ENCODE measurements around the gene HEYL.

The HEYL gene

DNA sequence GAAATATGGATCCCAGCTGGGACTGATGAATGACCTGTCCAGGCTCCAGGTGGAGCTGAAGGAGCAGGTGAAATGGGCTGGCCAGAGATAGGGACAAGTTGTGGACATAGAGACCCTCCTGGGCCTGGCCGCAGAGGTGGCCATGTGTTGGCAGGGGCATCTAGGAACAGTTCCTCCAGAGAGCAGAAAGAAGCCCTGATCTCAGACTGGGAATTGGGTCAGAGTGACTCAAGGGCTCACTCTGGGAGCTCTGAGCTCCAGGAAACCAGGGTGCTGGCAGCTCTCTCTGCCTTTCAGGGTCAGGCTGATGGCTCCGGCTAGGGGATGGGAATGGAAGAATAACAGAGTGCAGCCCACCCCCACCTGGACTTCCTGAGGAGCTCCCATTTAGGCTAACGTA lies 29.5 kb upstream of the HEYL start:
- H3K27me3 ChIP-seq (replicated peaks; ENCODE audit: control insufficient read depth, insufficient read depth, low read length, poor library complexity, severe bottlenecking) = peaks cover 18% of the 10 kb centered on the region
- no peak overlapping the region for H3K4me3 ChIP-seq (ENCODE audit: insufficient read depth, low read depth, low read length, poor library complexity, severe bottlenecking)
- no peaks in the 10 kb centered on the region for H3K9me3 ChIP-seq (ENCODE audit: control insufficient read depth, low read length)
- no peaks in the 10 kb centered on the region for H3K36me3 ChIP-seq (ENCODE audit: control insufficient read depth, insufficient read depth, low read length)
- DNase-seq = no peak
- H3K27ac ChIP-seq (ENCODE audit: insufficient read depth, low read length, poor library complexity, severe bottlenecking) = no peak overlapping the region
- H3K4me1 ChIP-seq (ENCODE audit: control insufficient read depth, insufficient read depth, low read length, poor library complexity, severe bottlenecking) = peaks cover 15% of the 10 kb centered on the region

DNA sequence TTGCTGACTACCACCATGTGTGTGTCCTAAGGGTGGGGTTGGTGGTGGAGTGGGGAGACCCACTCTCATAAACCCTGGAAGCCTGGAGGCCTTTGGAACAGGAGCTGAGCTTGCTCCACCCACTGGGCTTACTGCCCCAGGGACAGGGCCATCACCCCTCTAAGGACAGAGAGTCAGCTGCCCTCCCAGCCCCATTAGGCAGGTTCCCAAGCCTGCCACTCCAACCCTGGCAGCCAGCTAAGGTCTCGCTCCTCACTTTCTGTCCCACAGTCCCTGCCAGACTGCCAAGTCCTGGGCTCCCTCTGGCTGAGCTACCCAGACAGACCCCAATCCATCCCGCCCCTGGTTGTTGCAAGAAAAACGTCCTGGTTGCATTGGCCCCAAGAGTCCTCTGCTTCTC lies 28.7 kb upstream of the HEYL start:
- Histone ChIP-seq H3K27ac (ENCODE audit: insufficient read depth, low read length, poor library complexity, severe bottlenecking) (no peak overlapping the region), H3K4me3 (ENCODE audit: insufficient read depth, low read depth, low read length, poor library complexity, severe bottlenecking) (no peak overlapping the region), H3K4me1 (ENCODE audit: control insufficient read depth, insufficient read depth, low read length, poor library complexity, severe bottlenecking) (peaks cover 15% of the 10 kb centered on the region), H3K9me3 (ENCODE audit: control insufficient read depth, low read length) (no peaks in the 10 kb centered on the region), H3K36me3 (ENCODE audit: control insufficient read depth, insufficient read depth, low read length) (no peaks in the 10 kb centered on the region), H3K27me3 (replicated peaks; ENCODE audit: control insufficient read depth, insufficient read depth, low read length, poor library complexity, severe bottlenecking) (peaks cover 18% of the 10 kb centered on the region)
- no peak for DNase-seq

DNA sequence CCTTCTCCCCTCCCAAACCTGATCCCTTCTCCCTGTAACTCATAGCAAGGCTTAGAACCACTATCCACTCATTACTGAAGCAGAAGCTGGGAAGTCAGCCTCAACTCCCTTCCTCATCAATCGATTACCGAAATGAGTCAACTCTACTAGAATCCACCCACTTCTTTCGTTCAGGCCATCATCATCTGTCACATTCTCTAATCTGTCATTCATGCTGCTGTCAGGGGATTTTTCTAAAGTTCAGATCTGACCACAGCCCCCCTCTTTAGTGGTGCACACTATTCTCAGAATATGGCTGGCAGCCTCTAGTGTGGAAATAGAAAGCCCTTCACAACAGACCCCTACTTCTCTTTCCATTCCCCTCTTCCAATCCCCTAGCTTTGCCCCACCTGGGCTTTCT lies 27.3 kb upstream of the HEYL start:
- Histone ChIP-seq H3K27me3 (replicated peaks; ENCODE audit: control insufficient read depth, insufficient read depth, low read length, poor library complexity, severe bottlenecking) (peaks cover 18% of the 10 kb centered on the region), H3K4me3 (ENCODE audit: insufficient read depth, low read depth, low read length, poor library complexity, severe bottlenecking) (no peak overlapping the region), H3K9me3 (ENCODE audit: control insufficient read depth, low read length) (no peaks in the 10 kb centered on the region), H3K4me1 (ENCODE audit: control insufficient read depth, insufficient read depth, low read length, poor library complexity, severe bottlenecking) (peaks cover 10% of the 10 kb centered on the region), H3K27ac (ENCODE audit: insufficient read depth, low read length, poor library complexity, severe bottlenecking) (no peak overlapping the region), H3K36me3 (ENCODE audit: control insufficient read depth, insufficient read depth, low read length) (no peaks in the 10 kb centered on the region)
- DNase-seq = no peak

DNA sequence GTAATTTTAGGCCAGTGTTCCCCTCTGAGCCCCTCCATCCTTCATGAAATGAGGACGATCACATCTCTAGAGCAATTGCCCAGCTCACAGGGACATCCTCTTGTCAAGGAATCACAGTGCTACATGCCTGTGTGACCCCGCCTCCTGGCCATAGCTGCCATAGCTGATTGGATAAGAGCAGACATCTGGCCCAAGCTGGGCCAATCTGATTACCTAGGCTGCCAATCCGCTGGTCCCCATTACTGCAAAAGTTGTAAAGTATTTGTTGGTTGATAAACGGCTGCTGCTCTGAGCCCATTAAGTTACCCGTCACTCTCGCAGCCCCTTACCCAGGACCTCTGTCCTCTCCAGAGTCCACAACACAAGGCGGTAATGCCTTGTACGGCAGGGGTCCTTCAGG lies 24.1 kb upstream of the HEYL start:
- Histone ChIP-seq H3K36me3 (ENCODE audit: control insufficient read depth, insufficient read depth, low read length) (no peaks in the 10 kb centered on the region), H3K4me1 (ENCODE audit: control insufficient read depth, insufficient read depth, low read length, poor library complexity, severe bottlenecking) (no peaks in the 10 kb centered on the region), H3K27me3 (replicated peaks; ENCODE audit: control insufficient read depth, insufficient read depth, low read length, poor library complexity, severe bottlenecking) (no peaks in the 10 kb centered on the region), H3K4me3 (ENCODE audit: insufficient read depth, low read depth, low read length, poor library complexity, severe bottlenecking) (no peak overlapping the region), H3K9me3 (ENCODE audit: control insufficient read depth, low read length) (no peaks in the 10 kb centered on the region), H3K27ac (ENCODE audit: insufficient read depth, low read length, poor library complexity, severe bottlenecking) (no peak overlapping the region)
- no peak for DNase-seq

DNA sequence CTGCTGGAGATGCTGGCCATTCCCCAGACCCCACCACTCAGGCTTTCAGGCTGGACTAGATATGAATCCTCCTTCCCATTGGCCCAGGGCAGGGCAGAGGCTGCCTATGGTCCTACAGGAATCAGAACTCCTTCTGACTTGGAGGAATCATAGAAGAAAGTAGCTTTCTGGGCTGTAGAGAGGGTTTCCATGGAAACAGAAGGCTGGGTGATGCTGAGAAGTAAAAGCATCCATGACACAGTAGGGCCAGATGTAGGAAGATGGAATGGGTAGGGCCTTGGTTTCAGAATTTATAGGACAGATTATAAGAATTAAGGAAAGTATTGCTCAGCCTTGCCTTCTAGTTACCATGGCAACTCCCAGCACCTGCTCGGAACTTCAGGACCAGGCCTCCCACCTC lies 23.4 kb upstream of the HEYL start:
- DNase-seq = no peak
- Histone ChIP-seq H3K9me3 (ENCODE audit: control insufficient read depth, low read length) (no peaks in the 10 kb centered on the region), H3K4me3 (ENCODE audit: insufficient read depth, low read depth, low read length, poor library complexity, severe bottlenecking) (no peak overlapping the region), H3K4me1 (ENCODE audit: control insufficient read depth, insufficient read depth, low read length, poor library complexity, severe bottlenecking) (no peaks in the 10 kb centered on the region), H3K36me3 (ENCODE audit: control insufficient read depth, insufficient read depth, low read length) (no peaks in the 10 kb centered on the region), H3K27me3 (replicated peaks; ENCODE audit: control insufficient read depth, insufficient read depth, low read length, poor library complexity, severe bottlenecking) (no peaks in the 10 kb centered on the region), H3K27ac (ENCODE audit: insufficient read depth, low read length, poor library complexity, severe bottlenecking) (no peak overlapping the region)

DNA sequence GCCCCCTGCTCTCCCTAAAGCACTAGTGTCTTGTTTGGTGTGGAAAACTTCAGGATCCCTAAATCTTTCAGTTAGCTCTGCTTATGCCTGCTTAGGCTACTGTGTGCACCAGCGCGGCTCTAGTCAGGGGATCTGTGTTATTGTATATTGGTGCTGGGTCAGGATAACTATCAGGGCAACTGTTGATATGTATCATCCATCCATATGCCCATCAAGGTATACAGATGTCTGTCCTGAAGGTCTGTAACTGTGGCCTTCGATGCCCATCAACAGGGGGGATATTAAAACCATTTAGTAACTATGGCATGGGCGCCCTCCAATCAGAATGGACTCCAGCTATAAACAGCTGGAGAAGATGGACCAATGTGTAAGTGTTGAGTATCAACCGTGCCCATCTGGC lies 20.1 kb upstream of the HEYL start:
- H3K9me3 ChIP-seq (ENCODE audit: control insufficient read depth, low read length) = no peaks in the 10 kb centered on the region
- no peaks in the 10 kb centered on the region for H3K4me1 ChIP-seq (ENCODE audit: control insufficient read depth, insufficient read depth, low read length, poor library complexity, severe bottlenecking)
- no peak overlapping the region for H3K27ac ChIP-seq (ENCODE audit: insufficient read depth, low read length, poor library complexity, severe bottlenecking)
- no peak overlapping the region for H3K4me3 ChIP-seq (ENCODE audit: insufficient read depth, low read depth, low read length, poor library complexity, severe bottlenecking)
- H3K27me3 ChIP-seq (replicated peaks; ENCODE audit: control insufficient read depth, insufficient read depth, low read length, poor library complexity, severe bottlenecking) = no peaks in the 10 kb centered on the region
- no peak for DNase-seq
- H3K36me3 ChIP-seq (ENCODE audit: control insufficient read depth, insufficient read depth, low read length) = no peaks in the 10 kb centered on the region

DNA sequence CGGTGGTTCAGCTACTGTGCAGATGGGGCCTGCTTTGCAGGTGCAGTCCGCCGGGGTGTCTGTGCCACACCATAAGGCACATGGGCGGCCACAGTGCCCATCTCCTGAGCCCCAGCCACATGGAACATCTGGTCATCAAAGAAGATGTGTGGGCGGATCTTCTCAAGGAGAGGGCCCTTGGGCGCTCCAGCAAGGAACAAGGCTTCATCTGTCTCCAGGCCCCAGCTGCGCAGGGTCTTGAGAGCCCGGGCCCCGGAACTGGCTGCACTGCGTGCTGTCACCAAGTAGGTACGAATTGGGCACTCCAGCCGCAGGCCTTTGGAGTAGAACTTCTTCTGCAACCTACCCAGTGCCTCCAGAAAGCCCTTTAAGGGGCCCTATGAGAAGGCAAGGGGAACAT lies 19.7 kb upstream of the HEYL start:
- Histone ChIP-seq H3K27me3 (replicated peaks; ENCODE audit: control insufficient read depth, insufficient read depth, low read length, poor library complexity, severe bottlenecking) (no peaks in the 10 kb centered on the region), H3K36me3 (ENCODE audit: control insufficient read depth, insufficient read depth, low read length) (no peaks in the 10 kb centered on the region), H3K4me3 (ENCODE audit: insufficient read depth, low read depth, low read length, poor library complexity, severe bottlenecking) (no peak overlapping the region), H3K4me1 (ENCODE audit: control insufficient read depth, insufficient read depth, low read length, poor library complexity, severe bottlenecking) (no peaks in the 10 kb centered on the region), H3K27ac (ENCODE audit: insufficient read depth, low read length, poor library complexity, severe bottlenecking) (no peak overlapping the region), H3K9me3 (ENCODE audit: control insufficient read depth, low read length) (no peaks in the 10 kb centered on the region)
- DNase-seq = no peak

DNA sequence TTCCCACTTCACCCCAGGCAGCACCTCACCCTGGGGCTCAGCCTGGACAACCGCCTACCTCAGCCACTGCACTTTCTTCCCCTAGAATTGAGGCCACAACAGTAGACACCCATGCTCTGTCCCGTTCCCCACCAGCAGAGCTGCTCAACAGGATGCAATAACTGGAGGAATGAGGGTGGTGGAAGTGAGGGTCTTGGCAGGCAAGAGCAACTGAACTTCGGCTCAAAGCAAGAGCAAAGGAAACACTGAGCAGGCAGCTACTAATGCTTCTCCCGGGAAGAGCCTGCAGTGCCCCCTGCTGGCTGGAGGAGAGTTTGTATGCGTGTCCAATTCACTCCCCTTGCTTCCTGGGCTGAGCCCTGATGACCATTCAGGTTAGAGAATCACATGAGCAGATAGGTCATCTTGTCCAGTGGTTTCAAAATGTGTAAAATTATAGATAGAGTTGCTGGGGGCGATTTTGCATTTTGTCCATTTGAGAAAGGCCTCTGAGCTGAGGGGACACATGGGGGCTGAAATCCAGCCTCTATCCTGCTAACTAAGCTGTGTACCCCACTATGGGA lies 18.6 kb upstream of the HEYL start:
- peak; percentile 12 to 45 (median 25) for DNase-seq
- no peaks in the 10 kb centered on the region for H3K4me1 ChIP-seq (ENCODE audit: control insufficient read depth, insufficient read depth, low read length, poor library complexity, severe bottlenecking)
- H3K4me3 ChIP-seq (ENCODE audit: insufficient read depth, low read depth, low read length, poor library complexity, severe bottlenecking) = no peak overlapping the region
- H3K36me3 ChIP-seq (ENCODE audit: control insufficient read depth, insufficient read depth, low read length) = no peaks in the 10 kb centered on the region
- no peak overlapping the region for H3K27ac ChIP-seq (ENCODE audit: insufficient read depth, low read length, poor library complexity, severe bottlenecking)
- no peaks in the 10 kb centered on the region for H3K9me3 ChIP-seq (ENCODE audit: control insufficient read depth, low read length)
- H3K27me3 ChIP-seq (replicated peaks; ENCODE audit: control insufficient read depth, insufficient read depth, low read length, poor library complexity, severe bottlenecking) = no peaks in the 10 kb centered on the region

DNA sequence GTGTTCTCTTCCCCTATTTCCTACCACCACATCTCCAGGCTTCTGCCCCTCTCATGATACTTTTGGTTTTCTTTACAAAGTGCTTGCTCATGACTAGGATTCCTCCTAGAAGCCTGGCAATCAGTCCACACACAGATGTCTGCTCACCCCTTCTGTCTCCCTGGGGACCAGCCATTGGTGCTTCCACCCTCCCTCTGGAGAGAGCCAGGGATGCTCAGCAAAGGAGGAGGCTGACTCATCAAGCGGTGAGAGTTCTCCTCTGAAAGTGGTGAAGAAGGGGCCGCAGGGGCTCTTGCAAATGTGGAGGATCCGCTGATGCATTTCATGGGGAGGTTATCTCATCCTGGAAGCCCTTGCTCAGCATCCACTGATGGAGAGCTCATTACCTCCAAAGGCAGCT lies 18.0 kb upstream of the HEYL start:
- Histone ChIP-seq H3K27ac (ENCODE audit: insufficient read depth, low read length, poor library complexity, severe bottlenecking) (no peak overlapping the region), H3K9me3 (ENCODE audit: control insufficient read depth, low read length) (no peaks in the 10 kb centered on the region), H3K27me3 (replicated peaks; ENCODE audit: control insufficient read depth, insufficient read depth, low read length, poor library complexity, severe bottlenecking) (no peaks in the 10 kb centered on the region), H3K4me1 (ENCODE audit: control insufficient read depth, insufficient read depth, low read length, poor library complexity, severe bottlenecking) (no peaks in the 10 kb centered on the region), H3K4me3 (ENCODE audit: insufficient read depth, low read depth, low read length, poor library complexity, severe bottlenecking) (no peak overlapping the region), H3K36me3 (ENCODE audit: control insufficient read depth, insufficient read depth, low read length) (no peaks in the 10 kb centered on the region)
- no peak for DNase-seq

DNA sequence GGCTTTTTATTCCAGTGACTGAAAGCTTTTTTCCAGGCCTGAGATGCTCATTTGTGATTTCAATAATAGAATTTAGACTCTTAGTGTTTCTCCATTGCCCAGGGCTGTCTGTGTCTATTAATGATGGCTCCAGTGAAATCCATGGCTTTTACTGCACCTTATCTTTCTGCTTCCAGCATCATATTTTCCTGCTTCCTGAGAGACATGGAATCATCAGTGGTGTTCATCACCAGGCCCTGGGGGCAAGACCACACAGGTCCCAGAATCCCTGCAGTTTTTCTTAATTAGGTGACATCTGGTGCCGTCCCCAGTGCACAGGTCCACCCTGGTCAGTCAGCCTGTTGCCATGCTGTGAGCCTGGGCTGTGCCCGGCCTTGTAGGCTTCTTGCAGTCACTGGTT lies 16.9 kb upstream of the HEYL start:
- Histone ChIP-seq H3K4me1 (ENCODE audit: control insufficient read depth, insufficient read depth, low read length, poor library complexity, severe bottlenecking) (no peaks in the 10 kb centered on the region), H3K27ac (ENCODE audit: insufficient read depth, low read length, poor library complexity, severe bottlenecking) (no peak overlapping the region), H3K4me3 (ENCODE audit: insufficient read depth, low read depth, low read length, poor library complexity, severe bottlenecking) (no peak overlapping the region), H3K36me3 (ENCODE audit: control insufficient read depth, insufficient read depth, low read length) (no peaks in the 10 kb centered on the region), H3K27me3 (replicated peaks; ENCODE audit: control insufficient read depth, insufficient read depth, low read length, poor library complexity, severe bottlenecking) (no peaks in the 10 kb centered on the region), H3K9me3 (ENCODE audit: control insufficient read depth, low read length) (no peaks in the 10 kb centered on the region)
- DNase-seq = no peak

Measured in effector memory CD4-positive, alpha-beta T cell (primary cell).